ENCODE results near the gene TNIP3.
"Not testable (repeated sequence)": the region's sequence is repeated elsewhere in the genome, so short reads cannot be mapped to it uniquely, and the experiment has no call there.

Gene TNIP3

GRCh38 chr4:121164291-121164690 is at the start of gene TNIP3:
TSS of gene TNIP3 (minus strand) at chr4:121164321. CDS start at chr4:121164125, 196 bp downstream.
- in situ Hi-C loops (cut with MboI; ENCODE audit: low sequenced_read_pairs) = no loop called here

- in situ Hi-C loops (cut with MboI; ENCODE audit: low sequenced_read_pairs) = no loop called here
These were observed 48.7 kb upstream of the TNIP3 start for GRCh38 chr4:121212806-121213205.

- in situ Hi-C loops (cut with MboI; ENCODE audit: low sequenced_read_pairs) = no loop called here
These were observed 45.0 kb upstream of the TNIP3 start for GRCh38 chr4:121209171-121209570.

DNA sequence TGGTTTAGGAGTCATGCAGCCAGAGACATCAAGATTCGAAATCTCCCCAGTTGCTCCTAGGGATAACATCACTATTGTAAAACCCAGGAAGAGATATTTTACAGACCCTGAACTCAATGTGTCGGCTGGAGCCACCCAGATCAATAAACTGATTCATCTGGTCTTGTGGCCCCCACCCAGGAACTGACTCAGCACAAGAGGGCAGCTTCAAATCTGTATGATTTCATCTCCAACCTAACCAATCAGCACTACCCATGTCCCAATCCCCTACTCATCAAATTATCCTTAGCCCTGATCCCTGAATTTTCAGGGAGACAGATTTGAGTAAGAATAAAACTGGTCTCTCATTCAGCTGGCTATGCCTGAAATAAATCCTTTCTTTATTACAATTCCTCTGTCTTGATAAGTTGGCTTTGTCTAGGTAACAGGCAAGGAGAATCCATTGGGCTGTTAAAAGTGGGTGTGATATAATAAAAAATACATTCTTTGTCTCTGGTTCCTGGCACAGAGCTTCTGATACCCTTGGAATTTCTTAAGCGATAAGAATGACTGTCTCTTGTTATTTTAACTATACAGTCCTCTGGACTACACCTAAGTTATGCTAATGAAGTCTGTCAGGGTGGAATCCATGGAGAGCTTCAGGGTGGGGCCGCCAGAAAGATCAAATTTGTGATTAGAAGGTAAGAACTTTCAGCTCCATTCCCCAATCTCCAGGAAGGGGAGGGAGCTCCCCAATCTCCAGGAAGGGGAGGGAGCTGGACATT is 44.3 kb upstream of the TNIP3 start:
- in situ Hi-C loops (cut with MboI; ENCODE audit: low sequenced_read_pairs) = no loop called here

- in situ Hi-C loops (cut with MboI; ENCODE audit: low sequenced_read_pairs) = not testable (repeated sequence)
These were observed 41.7 kb upstream of the TNIP3 start for GRCh38 chr4:121205777-121206176.

DNA sequence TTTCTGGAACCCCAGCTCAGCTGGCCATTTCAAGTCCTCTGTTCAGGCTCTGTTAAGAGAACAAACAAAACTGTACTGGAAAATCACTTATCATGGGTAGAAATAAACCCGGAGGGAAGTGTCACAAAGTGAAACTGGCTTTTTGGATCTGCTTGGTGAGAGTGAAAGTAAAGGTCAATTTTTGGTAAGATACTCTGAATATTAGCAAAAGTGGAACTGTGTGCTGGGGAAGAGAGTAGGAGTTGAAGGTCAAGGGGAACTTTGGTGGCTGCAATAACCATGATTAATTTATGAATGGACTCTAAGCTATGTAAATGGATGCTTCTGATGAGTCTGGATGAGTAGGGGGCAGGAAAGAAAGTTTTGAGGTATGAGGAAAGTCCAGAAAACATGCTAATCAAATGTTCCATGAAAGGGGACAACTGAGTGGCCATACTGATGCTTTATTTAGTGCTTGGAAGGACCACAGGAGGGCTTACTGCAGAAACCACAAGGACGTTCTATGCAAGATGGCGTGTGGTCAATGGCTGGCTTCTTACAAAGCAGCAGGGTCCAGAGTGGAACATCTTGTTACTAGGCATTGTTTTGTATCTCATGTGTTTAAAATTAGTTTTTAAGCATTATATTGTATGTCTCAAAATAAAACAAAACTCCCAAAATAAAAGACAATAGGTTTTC is 36.8 kb upstream of the TNIP3 start:
- in situ Hi-C loops (cut with MboI; ENCODE audit: low sequenced_read_pairs) = no loop called here

DNA sequence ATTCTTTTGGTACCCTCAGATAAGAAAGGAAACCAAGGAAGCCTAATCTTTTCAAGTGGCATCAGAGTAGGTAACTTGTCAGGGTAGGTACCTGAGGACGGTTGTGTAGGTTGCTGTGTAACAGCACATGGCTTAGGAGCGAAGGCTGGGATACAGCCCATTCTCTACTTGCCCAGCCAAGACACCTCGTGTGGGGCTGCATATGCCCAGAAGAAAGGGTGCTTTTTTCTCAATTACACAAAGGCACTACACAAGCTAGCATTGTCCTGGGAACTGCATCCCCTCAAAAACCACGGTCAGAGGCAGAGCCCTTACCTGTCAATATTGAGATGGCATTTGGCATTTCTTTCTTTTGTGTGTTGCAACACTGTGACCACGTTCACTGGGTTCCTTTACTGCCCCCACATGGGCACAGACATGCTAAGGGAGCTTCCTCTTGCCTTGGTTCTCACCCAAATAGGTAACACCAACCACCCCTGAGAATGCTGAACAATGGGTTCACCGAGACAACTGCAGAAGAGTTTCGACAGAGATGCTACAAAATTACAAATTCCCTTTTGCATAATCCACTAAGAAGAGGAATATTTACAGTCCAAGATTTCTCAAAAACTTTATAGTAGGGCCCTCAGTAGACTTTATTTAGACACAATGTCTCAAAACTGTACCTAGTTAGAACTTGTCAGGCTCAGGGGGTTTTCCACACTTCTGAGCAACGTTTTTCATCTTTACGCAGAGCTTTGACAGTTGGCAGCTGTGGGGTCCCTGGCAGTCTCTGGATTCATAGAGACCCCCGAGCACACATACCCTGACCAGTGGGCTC is 35.8 kb upstream of the TNIP3 start:
- in situ Hi-C loops (cut with MboI; ENCODE audit: low sequenced_read_pairs) = no loop called here

DNA sequence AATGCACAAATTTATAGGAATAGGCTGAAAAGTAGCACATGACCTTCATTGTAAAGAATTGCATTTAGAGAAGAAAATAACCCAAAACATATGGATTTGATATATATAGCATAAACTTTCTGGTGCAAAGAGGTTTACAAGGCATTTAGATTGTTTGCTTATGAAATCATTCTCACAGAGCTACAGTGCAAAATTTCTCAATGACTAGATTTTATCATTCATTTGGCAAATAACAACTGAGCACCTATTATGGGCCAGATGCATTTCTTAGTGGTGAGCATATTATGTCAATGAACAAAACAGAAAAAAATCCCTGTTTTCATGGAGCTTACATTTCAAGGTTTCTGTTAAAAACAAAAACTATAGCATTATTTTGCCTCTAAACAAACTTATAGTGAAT is 34.1 kb upstream of the TNIP3 start:
- in situ Hi-C loops (cut with MboI; ENCODE audit: low sequenced_read_pairs) = no loop called here

DNA sequence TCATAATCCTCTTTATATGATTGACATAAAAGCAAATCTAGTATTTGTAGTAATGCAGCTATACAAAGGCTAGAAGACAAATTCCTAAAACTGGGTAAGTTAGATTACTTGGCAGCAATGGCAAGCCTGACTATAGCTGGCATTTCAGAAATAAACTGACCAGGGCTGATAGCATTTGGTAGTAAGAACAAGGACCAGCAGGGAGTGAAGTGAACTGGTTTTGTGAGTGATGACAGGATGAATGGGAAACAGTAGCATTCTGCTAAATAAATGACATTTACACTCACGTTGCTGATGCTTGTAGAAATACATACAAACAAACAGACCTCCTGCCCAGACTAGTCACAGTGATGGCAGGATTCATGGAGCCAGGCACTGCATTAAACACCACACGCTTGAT is 31.5 kb upstream of the TNIP3 start:
- in situ Hi-C loops (cut with MboI; ENCODE audit: low sequenced_read_pairs) = no loop called here

- in situ Hi-C loops (cut with MboI; ENCODE audit: low sequenced_read_pairs) = no loop called here
These were observed 28.4 kb upstream of the TNIP3 start for GRCh38 chr4:121192480-121192879.

- in situ Hi-C loops (cut with MboI; ENCODE audit: low sequenced_read_pairs) = no loop called here
These were observed 27.9 kb upstream of the TNIP3 start for GRCh38 chr4:121192013-121192412.

GRCh38 chr4:121191361-121191760 is 27.2 kb upstream of the TNIP3 start:
- in situ Hi-C loops (cut with MboI; ENCODE audit: low sequenced_read_pairs) = no loop called here

GRCh38 chr4:121190389-121190788 is 26.3 kb upstream of the TNIP3 start:
- in situ Hi-C loops (cut with MboI; ENCODE audit: low sequenced_read_pairs) = no loop called here

- in situ Hi-C loops (cut with MboI; ENCODE audit: low sequenced_read_pairs) = no loop called here
These were observed 25.4 kb upstream of the TNIP3 start for GRCh38 chr4:121189326-121190215.

DNA sequence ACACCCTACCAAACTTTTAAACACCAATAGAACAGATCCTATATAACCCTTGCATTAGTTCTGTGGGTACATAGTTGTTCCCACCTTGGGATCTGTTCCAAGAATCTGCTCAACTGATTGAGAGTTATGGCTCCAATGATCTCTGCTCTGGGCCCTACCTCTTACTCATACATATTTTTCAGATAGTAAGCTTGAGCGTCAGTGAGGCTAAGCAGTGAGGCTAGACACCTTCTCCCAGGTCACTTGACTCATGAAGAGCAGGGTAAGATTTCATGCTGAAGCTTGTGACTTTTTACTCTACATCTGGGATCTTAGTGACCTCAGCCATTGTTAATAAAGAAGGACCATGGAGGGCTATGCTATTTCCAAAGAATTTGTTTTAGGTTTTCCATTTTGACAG is 23.1 kb upstream of the TNIP3 start:
- in situ Hi-C loops (cut with MboI; ENCODE audit: low sequenced_read_pairs) = no loop called here

DNA sequence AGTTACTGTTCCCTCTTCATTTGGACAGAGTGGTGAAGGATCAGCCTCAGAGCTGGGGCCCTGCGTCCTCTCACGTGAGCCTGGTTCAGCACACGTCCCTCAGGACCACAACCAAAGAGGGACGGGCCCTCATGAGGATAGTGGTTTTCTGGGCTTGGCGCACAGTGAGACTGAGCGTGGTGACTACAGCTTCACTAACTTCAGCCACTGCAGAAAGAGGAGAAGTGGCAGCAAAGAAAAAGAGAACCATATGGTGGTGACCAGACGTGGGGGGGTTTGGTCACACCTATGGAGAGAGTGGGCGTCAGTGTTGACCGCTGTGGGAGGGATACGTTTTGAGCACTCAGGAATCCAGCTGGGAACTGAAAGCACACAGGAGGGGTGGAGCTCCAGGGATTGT is 21.8 kb upstream of the TNIP3 start:
- in situ Hi-C loops (cut with MboI; ENCODE audit: low sequenced_read_pairs) = no loop called here

DNA sequence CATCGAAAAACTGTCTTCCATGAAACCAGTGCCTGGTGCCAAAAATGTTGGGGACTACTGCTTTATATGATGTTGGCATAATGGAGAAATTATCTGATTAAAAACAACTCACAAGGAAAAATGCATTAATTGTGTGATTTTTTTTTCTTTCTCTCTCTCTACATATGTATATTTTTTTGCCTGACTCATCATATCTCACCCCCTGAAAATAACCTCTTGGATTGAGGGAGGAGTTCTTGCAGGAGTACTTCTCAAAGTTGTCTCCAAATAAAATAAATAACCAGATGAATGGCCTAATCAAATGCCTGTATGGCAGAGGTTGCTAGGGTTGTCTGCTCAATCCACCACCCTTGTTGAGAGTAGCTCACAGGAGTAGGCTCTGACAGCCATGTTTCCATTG is 19.9 kb upstream of the TNIP3 start:
- in situ Hi-C loops (cut with MboI; ENCODE audit: low sequenced_read_pairs) = no loop called here

- in situ Hi-C loops (cut with MboI; ENCODE audit: low sequenced_read_pairs) = no loop called here
These were observed 19.2 kb upstream of the TNIP3 start for GRCh38 chr4:121183361-121183760.

DNA sequence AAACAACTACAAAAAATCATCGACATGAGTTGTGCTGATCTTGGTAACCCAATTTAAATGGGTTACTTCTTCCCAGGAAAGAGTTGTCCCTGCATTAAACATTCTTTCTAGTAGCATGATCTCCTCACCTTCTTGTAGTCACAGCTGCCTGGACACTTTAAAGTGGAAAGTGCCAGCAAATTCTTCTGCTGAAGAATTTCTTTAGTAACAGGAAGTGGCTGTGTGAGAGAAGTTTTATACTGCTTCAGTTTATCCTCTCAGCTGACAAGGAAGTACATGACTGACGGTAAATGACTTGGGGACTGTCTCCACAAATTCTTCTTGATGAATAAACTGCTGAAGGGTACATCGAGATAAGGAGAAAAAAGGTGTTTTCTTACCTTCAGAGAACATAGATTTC is 18.2 kb upstream of the TNIP3 start:
- in situ Hi-C loops (cut with MboI; ENCODE audit: low sequenced_read_pairs) = no loop called here

DNA sequence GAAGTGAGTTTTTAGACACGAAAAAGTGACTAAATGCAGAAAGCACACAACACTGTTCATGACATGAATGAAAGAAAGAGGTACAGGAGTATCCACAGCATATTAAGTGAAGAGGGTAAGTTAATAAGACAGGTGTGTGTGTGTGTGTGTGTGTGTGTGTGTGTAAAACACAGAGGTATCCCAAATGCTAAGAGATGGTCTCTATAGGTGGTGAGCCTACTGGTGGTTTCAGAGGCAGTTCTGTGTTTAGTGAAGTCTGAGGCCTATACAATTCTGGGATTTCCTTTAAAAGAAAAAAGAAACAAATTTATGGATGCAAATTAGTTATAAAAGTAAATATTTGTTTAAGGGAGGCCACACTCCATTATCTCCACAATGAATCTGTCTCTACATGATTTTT is 17.4 kb upstream of the TNIP3 start:
- in situ Hi-C loops (cut with MboI; ENCODE audit: low sequenced_read_pairs) = no loop called here

GRCh38 chr4:121180558-121180957 is 16.4 kb upstream of the TNIP3 start:
- in situ Hi-C loops (cut with MboI; ENCODE audit: low sequenced_read_pairs) = no loop called here

Data from HL-60/S4 (cell line).